GM23248 (cell line): ENCODE measurements around the gene IGF2BP2.

Experiments used
- EZH2 ChIP-seq: fragments of 200-600 bp; sonication (generic); IDR thresholded peaks from 2 replicates; pipeline ENCODE4 v1.6.1; 2018; ENCODE audit warnings: antibody characterized with exemption, mild to moderate bottlenecking; ENCODE audit not compliant: insufficient read depth, poor library complexity, severe bottlenecking
- EZH2phosphoT487 ChIP-seq: fragments of 200-600 bp; sonication (generic); IDR thresholded peaks from 2 replicates; pipeline ENCODE4 v1.6.1; 2018; ENCODE audit warnings: antibody characterized with exemption, moderate library complexity, mild to moderate bottlenecking, low read depth; ENCODE audit not compliant: insufficient read depth

GRCh38 chr3:185729337-185730055 lies 95.3 kb downstream of the IGF2BP2 start:
- TF ChIP-seq EZH2phosphoT487, result no peak
- TF ChIP-seq EZH2, result no peak
